Spinal cord (tissue), 10 donors: ENCODE results near the gene LGMN. TPM values are rescaled to one million over a fixed set of nuclear protein-coding genes. Genes with fewer than 3 reads are reported as not detected.

Source experiments
- DNase-seq, 6 donors: peaks; one replicate each; pipeline versions ENCODE4 v3.0.0 to v3.0.0-alpha.2; 2013 to 2015; ENCODE audit warnings: low spot score in 6 of 6, low read depth in 4 of 6
- H3K27ac ChIP-seq: one replicate; pipeline ENCODE4 v1.5.1; 2013; ENCODE audit warnings: low read depth, low read length, control low read depth
- H3K27me3 ChIP-seq: one replicate; pipeline ENCODE4 v1.6.1; 2013; ENCODE audit warnings: low read length; ENCODE audit not compliant: control insufficient read depth, insufficient read depth
- H3K36me3 ChIP-seq: one replicate; pipeline ENCODE4 v1.6.1; 2013; ENCODE audit warnings: low read length; ENCODE audit not compliant: control insufficient read depth, insufficient read depth
- H3K4me1 ChIP-seq: one replicate; pipeline ENCODE4 v1.6.1; 2013; ENCODE audit warnings: low read length; ENCODE audit not compliant: control insufficient read depth, insufficient read depth
- H3K4me3 ChIP-seq: one replicate; pipeline ENCODE4 v1.5.1; 2013; ENCODE audit warnings: low read depth, low read length, control low read depth
- H3K9me3 ChIP-seq: one replicate; pipeline ENCODE4 v1.6.1; 2013; ENCODE audit warnings: low read length; ENCODE audit not compliant: control insufficient read depth, insufficient read depth
- WGBS: methylation state at CpG from one replicate; pipeline ENCODE4 v1.1.5; 2013; ENCODE audit warnings: missing lambda C conversion rate; ENCODE audit not compliant: insufficient coverage; 5-methylcytosine and 5-hydroxymethylcytosine counted together
- polyA plus RNA-seq, 2 donors: library from polyadenylated mRNA; unstranded; fragments of 120-200 nt; gene quantifications; one replicate each; pipeline ENCODE4 v1.2.1, GENCODE V29; 2013; ENCODE audit not compliant: insufficient read length in 2 of 2
- total RNA-seq, 2 donors: library from RNA; depleted of rRNA in 1 of 2; stranded (reverse); fragments of 120-200 nt in 1 of 2; fragments of >200 nt in 1 of 2; gene quantifications; one replicate each; pipeline versions ENCODE4 v1.2.3 to v1.2.4, GENCODE V29; 2013 to 2014
- donor health status: healthy.

LGMN gene
- total and polyA plus RNA-seq, 4 donors, result 67.4 to 118 (median 88.2) TPM

- peaks cover 3% of the 10 kb centered on the region for H3K4me1 ChIP-seq
- H3K4me3 ChIP-seq, result no peak overlapping the region
- H3K27ac ChIP-seq, result peak overlapping the region; percentile 19
- peaks cover 32% of the 10 kb centered on the region for H3K36me3 ChIP-seq
- 80% methylated on average over 18 of the region's 23 CpGs for WGBS
- H3K27me3 ChIP-seq, result no peaks in the 10 kb centered on the region
- no peak for DNase-seq
- no peaks in the 10 kb centered on the region for H3K9me3 ChIP-seq
Measured at GRCh38 chr14:92704036-92704804, 44.2 kb downstream of the LGMN start.

- WGBS, result 91% methylated on average over 5 of the region's 10 CpGs
- Histone ChIP-seq H3K36me3 (peaks cover 32% of the 10 kb centered on the region), H3K27ac (no peak overlapping the region), H3K4me3 (no peak overlapping the region), H3K9me3 (no peaks in the 10 kb centered on the region), H3K4me1 (no peaks in the 10 kb centered on the region), H3K27me3 (no peaks in the 10 kb centered on the region)
- DNase-seq, result no peak
Measured at GRCh38 chr14:92703516-92703915, 44.9 kb downstream of the LGMN start.

- Histone ChIP-seq H3K4me1 (no peaks in the 10 kb centered on the region), H3K27ac (no peak overlapping the region)
- WGBS, result 92% methylated on average over 9 of the region's 9 CpGs
Measured at GRCh38 chr14:92702441-92702918, 45.9 kb downstream of the LGMN start.

GRCh38 chr14:92701826-92702225 is 46.6 kb downstream of the LGMN start:
- no peaks in the 10 kb centered on the region for H3K9me3 ChIP-seq
- 88% methylated on average over 10 of the region's 10 CpGs for WGBS
- no peak for DNase-seq

More at GRCh38 chr14:92702441-92702918, 45.9 kb downstream of the LGMN start:
- DNase-seq, result no peak
- H3K36me3 ChIP-seq, result peaks cover 32% of the 10 kb centered on the region
- H3K27me3 ChIP-seq, result no peaks in the 10 kb centered on the region
- H3K4me3 ChIP-seq, result no peak overlapping the region
- no peaks in the 10 kb centered on the region for H3K9me3 ChIP-seq

GRCh38 chr14:92698393-92698792 is 50.0 kb downstream of the LGMN start:
- no peaks in the 10 kb centered on the region for H3K4me1 ChIP-seq
- DNase-seq, result no peak
- H3K9me3 ChIP-seq, result no peaks in the 10 kb centered on the region
- no peak overlapping the region for H3K4me3 ChIP-seq
- no peaks in the 10 kb centered on the region for H3K27me3 ChIP-seq
- peaks cover 8% of the 10 kb centered on the region for H3K36me3 ChIP-seq
- no peak overlapping the region for H3K27ac ChIP-seq

More at GRCh38 chr14:92701826-92702225, 46.6 kb downstream of the LGMN start:
- Histone ChIP-seq H3K4me3 (no peak overlapping the region), H3K27ac (no peak overlapping the region), H3K4me1 (no peaks in the 10 kb centered on the region), H3K27me3 (no peaks in the 10 kb centered on the region), H3K36me3 (peaks cover 32% of the 10 kb centered on the region)

GRCh38 chr14:92696366-92696765 is 52.1 kb downstream of the LGMN start:
- Histone ChIP-seq H3K27me3 (no peaks in the 10 kb centered on the region), H3K4me1 (peaks cover 14% of the 10 kb centered on the region), H3K9me3 (no peaks in the 10 kb centered on the region), H3K36me3 (no peaks in the 10 kb centered on the region), H3K27ac (no peak overlapping the region), H3K4me3 (no peak overlapping the region)
- no peak for DNase-seq
- WGBS, result 85% methylated on average over 3 of the region's 4 CpGs

GRCh38 chr14:92695562-92695961 is 52.9 kb downstream of the LGMN start:
- no peaks in the 10 kb centered on the region for H3K27me3 ChIP-seq
- 100% methylated on average over 1 of the region's 1 CpG for WGBS
- H3K27ac ChIP-seq, result no peak overlapping the region

GRCh38 chr14:92694807-92695206 is 53.6 kb downstream of the LGMN start:
- Histone ChIP-seq H3K4me1 (peaks cover 14% of the 10 kb centered on the region), H3K27me3 (no peaks in the 10 kb centered on the region), H3K27ac (no peak overlapping the region), H3K4me3 (no peak overlapping the region), H3K9me3 (no peaks in the 10 kb centered on the region), H3K36me3 (no peaks in the 10 kb centered on the region)
- WGBS, result 74% methylated on average over 4 of the region's 5 CpGs
- DNase-seq, result no peak

More at GRCh38 chr14:92695562-92695961, 52.9 kb downstream of the LGMN start:
- Histone ChIP-seq H3K36me3 (no peaks in the 10 kb centered on the region), H3K9me3 (no peaks in the 10 kb centered on the region), H3K4me3 (no peak overlapping the region), H3K4me1 (peaks cover 14% of the 10 kb centered on the region)
- DNase-seq, result no peak

- whole genome bisulfite sequencing, result 80% methylated on average over 18 of the region's 18 CpGs
- Histone ChIP-seq H3K27me3 (no peaks in the 10 kb centered on the region), H3K4me3 (no peak overlapping the region), H3K9me3 (no peaks in the 10 kb centered on the region), H3K4me1 (peaks cover 14% of the 10 kb centered on the region), H3K27ac (no peak overlapping the region), H3K36me3 (no peaks in the 10 kb centered on the region)
- DNase-seq, result no peak
Measured at GRCh38 chr14:92693998-92694795, 54.2 kb downstream of the LGMN start.
